Measurements from ENCODE around the gene ZNF57. TPM values are rescaled to one million over a fixed set of nuclear protein-coding genes. Genes with fewer than 3 reads are reported as not detected.

Gene ZNF57
- total and polyA plus RNA-seq, 10 donors, result 2.0 to 3.9 (median 2.8) TPM

DNA sequence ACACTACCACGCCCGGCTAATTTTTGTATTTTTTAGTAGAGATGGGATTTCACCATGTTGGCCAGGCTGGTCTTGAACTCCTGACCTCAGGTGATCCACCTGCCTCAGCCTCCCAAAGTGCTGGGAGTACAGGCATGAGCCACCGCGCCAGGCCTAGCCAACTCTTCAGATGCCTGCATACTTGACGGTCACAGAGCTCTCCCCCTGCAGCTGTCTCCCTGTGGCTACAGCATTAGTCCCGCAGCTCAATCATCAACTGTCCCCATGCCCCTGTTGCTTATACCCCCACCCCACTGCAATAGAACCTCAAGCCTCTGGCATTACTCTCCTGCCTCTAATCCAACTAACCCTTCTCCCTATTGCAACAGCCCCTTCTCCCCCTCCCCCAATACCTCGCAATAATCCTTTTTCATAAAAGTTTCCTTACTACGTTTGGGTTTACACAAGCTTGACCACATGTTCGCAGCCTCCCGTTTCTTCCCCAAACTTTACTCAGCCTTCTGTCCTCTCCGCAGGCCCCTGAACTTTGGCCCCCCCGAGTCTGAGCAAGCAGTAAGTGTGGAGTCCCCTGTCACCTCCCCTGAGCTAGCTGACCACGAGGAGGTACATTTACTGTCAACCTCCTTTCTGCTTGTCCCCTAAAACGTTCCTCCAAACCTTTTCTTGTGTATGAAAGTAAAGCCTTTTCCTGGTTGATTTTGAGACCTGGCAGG is 42.4 kb downstream of the ZNF57 start:
- Histone ChIP-seq H3K27me3 (replicated peaks in 1 of 7) (no peaks in the 10 kb centered on the region), H3K9me3 (no peaks in the 10 kb centered on the region), H3K27ac (no peak overlapping the region), H3K4me1 (peaks cover 0 to 34% (median 20%) of the 10 kb centered on the region in 6 donors), H3K36me3 (peaks cover 0 to 19% (median 7%) of the 10 kb centered on the region in 6 donors), H3K4me3 (no peak overlapping the region)
- no peak for DNase-seq
- TF ChIP-seq POLR2A (IDR thresholded peaks at IDR 0.05) (no peak), POLR2AphosphoS5 (IDR thresholded peaks at IDR 0.05) (no peak)
- TF ChIP-seq, protein P1, sequence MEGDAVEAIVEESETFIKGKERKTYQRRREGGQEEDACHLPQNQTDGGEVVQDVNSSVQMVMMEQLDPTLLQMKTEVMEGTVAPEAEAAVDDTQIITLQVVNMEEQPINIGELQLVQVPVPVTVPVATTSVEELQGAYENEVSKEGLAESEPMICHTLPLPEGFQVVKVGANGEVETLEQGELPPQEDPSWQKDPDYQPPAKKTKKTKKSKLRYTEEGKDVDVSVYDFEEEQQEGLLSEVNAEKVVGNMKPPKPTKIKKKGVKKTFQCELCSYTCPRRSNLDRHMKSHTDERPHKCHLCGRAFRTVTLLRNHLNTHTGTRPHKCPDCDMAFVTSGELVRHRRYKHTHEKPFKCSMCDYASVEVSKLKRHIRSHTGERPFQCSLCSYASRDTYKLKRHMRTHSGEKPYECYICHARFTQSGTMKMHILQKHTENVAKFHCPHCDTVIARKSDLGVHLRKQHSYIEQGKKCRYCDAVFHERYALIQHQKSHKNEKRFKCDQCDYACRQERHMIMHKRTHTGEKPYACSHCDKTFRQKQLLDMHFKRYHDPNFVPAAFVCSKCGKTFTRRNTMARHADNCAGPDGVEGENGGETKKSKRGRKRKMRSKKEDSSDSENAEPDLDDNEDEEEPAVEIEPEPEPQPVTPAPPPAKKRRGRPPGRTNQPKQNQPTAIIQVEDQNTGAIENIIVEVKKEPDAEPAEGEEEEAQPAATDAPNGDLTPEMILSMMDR (IDR thresholded peaks at IDR 0.05 in 8 of 11, conservative IDR thresholded peaks at IDR 0.05 in 3 of 11), result no peak
- intact Hi-C loops (cut with DNase I; ENCODE audit: low total_unique reads), result no loop called here
- WGBS, 5 donors, result 62 to 91% (median 75%) methylated on average over 14 of the region's 14 CpGs

DNA sequence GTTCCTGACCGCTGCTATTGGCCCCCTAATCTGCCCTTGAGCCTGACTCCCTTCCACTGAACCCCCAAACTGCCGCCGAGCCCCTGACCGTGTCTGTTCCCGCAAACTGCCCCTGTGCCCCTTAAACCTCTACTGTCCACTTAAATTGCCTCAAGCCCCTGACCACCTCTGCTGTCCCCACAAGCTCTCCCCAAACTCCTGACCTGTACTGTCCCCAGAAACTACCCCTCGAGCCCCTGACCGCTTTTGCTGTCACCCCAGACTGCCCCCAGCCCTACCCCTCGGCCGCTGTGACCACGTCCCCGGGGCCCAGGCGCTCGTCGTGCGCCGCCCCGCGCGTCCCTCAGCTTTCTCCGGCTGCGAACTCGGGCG is 43.7 kb downstream of the ZNF57 start:
- 3 to 4% (median 4%) methylated on average over 23 of the region's 23 CpGs for WGBS, 5 donors
- Histone ChIP-seq H3K27me3 (replicated peaks in 1 of 7) (no peaks in the 10 kb centered on the region), H3K4me1 (peaks cover 5 to 41% (median 27%) of the 10 kb centered on the region in 6 donors), H3K36me3 (peaks cover 0 to 6% (median 3%) of the 10 kb centered on the region in 6 donors), H3K27ac (peak overlapping the region; percentile 85 to 95 (median 92)), H3K9me3 (no peaks in the 10 kb centered on the region), H3K4me3 (peak overlapping the region; percentile 63 to 88 (median 80))
- no peak for TF ChIP-seq POLR2A (IDR thresholded peaks at IDR 0.05)
- TF ChIP-seq, protein P1 (IDR thresholded peaks at IDR 0.05 in 8 of 11, conservative IDR thresholded peaks at IDR 0.05 in 3 of 11), result no peak
- no peak for TF ChIP-seq POLR2AphosphoS5 (IDR thresholded peaks at IDR 0.05)
- intact Hi-C loops (cut with DNase I; ENCODE audit: low total_unique reads), result no loop called here
- DNase-seq, result no peak

DNA sequence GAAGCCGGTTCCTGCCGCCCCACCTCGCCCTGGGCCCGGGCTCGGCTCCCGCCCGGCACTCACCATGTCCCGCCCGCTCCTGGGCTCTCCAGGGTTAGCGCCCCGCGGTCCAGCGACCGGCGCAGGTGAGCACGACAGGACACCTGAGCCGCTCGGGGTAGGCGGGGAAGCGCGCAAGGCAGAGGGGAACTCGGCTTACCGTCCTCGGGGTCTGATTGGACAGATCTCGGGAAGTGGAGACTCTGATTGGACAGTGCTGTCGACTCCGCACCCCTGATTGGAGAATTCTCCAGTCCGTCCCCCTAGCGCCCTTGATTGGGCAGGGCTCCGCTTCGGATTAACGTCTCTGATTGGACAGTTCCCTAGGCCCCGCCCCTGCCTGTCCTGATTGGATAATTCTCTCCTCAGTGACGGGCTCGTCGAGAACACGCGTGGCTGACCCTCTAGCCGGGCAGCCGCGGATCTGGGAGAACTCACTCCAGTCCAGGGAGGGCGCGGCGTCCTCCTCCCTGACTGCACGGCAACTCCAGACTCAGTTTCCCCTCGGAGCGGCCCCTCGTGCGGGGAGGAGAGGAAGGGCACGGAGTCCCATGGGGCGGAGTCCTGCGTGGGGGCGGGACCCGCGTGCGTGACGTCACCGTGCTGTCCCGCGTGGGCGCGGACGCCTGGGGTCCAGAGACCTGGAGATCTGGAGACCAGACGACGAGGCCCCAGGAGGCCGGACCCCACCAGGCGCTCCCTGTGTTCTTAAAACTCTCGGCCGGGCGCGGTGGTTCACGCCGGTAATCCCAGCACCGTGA is 44.2 kb downstream of the ZNF57 start, which contains the start of gene ZNF77:
Gene ZNF77, minus strand, starts transcription at position 197 of the 800 bp plus-strand sequence. Its CDS starts 131 bp downstream, at position 66.
- Histone ChIP-seq H3K27me3 (replicated peaks in 1 of 7) (no peaks in the 10 kb centered on the region), H3K36me3 (peaks cover 0 to under 1% (median 0%) of the 10 kb centered on the region in 6 donors), H3K27ac (peak within 1 kb of the TSS; percentile 85 to 95 (median 92)), H3K4me3 (peak within 1 kb of the TSS; percentile 63 to 88 (median 80)), H3K4me1 (peaks cover 10 to 47% (median 33%) of the 10 kb centered on the region in 6 donors), H3K9me3 (no peaks in the 10 kb centered on the region)
- TF ChIP-seq POLR2A (IDR thresholded peaks at IDR 0.05) (peak in 1 of 3 donors; percentile 17), POLR2AphosphoS5 (IDR thresholded peaks at IDR 0.05) (peak; percentile 83 to 91 (median 85))
- TF ChIP-seq, protein P1 (IDR thresholded peaks at IDR 0.05 in 8 of 11, conservative IDR thresholded peaks at IDR 0.05 in 3 of 11), result peak in 5 of 11 experiments; percentile 17 to 46 (median 29)
- intact Hi-C loops (cut with DNase I; ENCODE audit: low total_unique reads), result no loop called here
- 1 to 2% (median 2%) methylated on average over 12 to 74 of the region's 74 CpGs for WGBS, 5 donors
- DNase-seq, result peak; percentile 96
